ENCODE data around the gene IGF2BP2.
"Not testable (repeated sequence)": the region's sequence is repeated elsewhere in the genome, so short reads cannot be mapped to it uniquely, and the experiment has no call there.

Gene IGF2BP2

GRCh38 chr3:185842241-185842640 is 17.4 kb upstream of the IGF2BP2 start:
- H3K4me3 ChIP-seq (ENCODE audit: low read depth, low read length): no peak overlapping the region
- no peak for DNase-seq (ENCODE audit: low read depth)
- TF ChIP-seq CTCF (IDR thresholded peaks at IDR 0.05; ENCODE audit: low read depth, low read length, missing control alignments): no peak

- DNase-seq (ENCODE audit: low read depth); H3K4me3 ChIP-seq (ENCODE audit: low read depth, low read length): not testable (repeated sequence)
Observed at GRCh38 chr3:185838417-185838989, 13.7 kb upstream of the IGF2BP2 start.

- no peak for TF ChIP-seq CTCF (IDR thresholded peaks at IDR 0.05; ENCODE audit: low read depth, low read length, missing control alignments)
- H3K4me3 ChIP-seq (ENCODE audit: low read depth, low read length): no peak overlapping the region
- DNase-seq (ENCODE audit: low read depth): no peak
Observed at GRCh38 chr3:185837414-185837813, 12.6 kb upstream of the IGF2BP2 start.

- no peak overlapping the region for H3K4me3 ChIP-seq (ENCODE audit: low read depth, low read length)
- DNase-seq (ENCODE audit: low read depth): no peak
- TF ChIP-seq CTCF (IDR thresholded peaks at IDR 0.05; ENCODE audit: low read depth, low read length, missing control alignments): no peak
Observed at GRCh38 chr3:185831990-185832389, 7.1 kb upstream of the IGF2BP2 start.

GRCh38 chr3:185831195-185831594 is 6.4 kb upstream of the IGF2BP2 start:
- no peak overlapping the region for H3K4me3 ChIP-seq (ENCODE audit: low read depth, low read length)
- no peak for TF ChIP-seq CTCF (IDR thresholded peaks at IDR 0.05; ENCODE audit: low read depth, low read length, missing control alignments)
- DNase-seq (ENCODE audit: low read depth): no peak

- no peak overlapping the region for H3K4me3 ChIP-seq (ENCODE audit: low read depth, low read length)
- no peak for DNase-seq (ENCODE audit: low read depth)
- TF ChIP-seq CTCF (IDR thresholded peaks at IDR 0.05; ENCODE audit: low read depth, low read length, missing control alignments): no peak
Observed at GRCh38 chr3:185830018-185830797, 5.4 kb upstream of the IGF2BP2 start.

- DNase-seq (ENCODE audit: low read depth): no peak
- TF ChIP-seq CTCF (IDR thresholded peaks at IDR 0.05; ENCODE audit: low read depth, low read length, missing control alignments): no peak
- H3K4me3 ChIP-seq (ENCODE audit: low read depth, low read length): no peak overlapping the region
Observed at GRCh38 chr3:185828755-185829154, 3.9 kb upstream of the IGF2BP2 start.
